Left cardiac atrium (tissue), 4 donors: ENCODE data around the gene TAS2R41. TPM values are rescaled to one million over a fixed set of nuclear protein-coding genes. Genes with fewer than 3 reads are reported as not detected.

Experiments
- ATAC-seq, 2 donors: fragments of 200-7000 bp; cut with Tn5 transposase; one replicate each; pipeline ENCODE4 v1.9.1; 2020; ENCODE audit warnings: mild to moderate bottlenecking in 2 of 2, moderate library complexity in 2 of 2
- DNase-seq: peaks from one replicate; pipeline ENCODE4 v3.0.0-alpha.2; 2020
- intact Hi-C, 2 donors: fragments of 100-400 bp; cut with DNase I; formaldehyde crosslinking; loops; one replicate each; pipeline versions ENCODE4 v1.14.1 to v1.15.1; 2022 to 2023
- long read RNA-seq: library from polyadenylated mRNA; unstranded; transcript quantifications from one replicate; pipeline ENCODE4 v2.0.0, GENCODE V29; 2021
- total RNA-seq, 2 donors: library from RNA; stranded (reverse); fragmentation: NEBNext Ultra II Directional; extraction: Animal tissue kit (Norgen Biotek cat#: 25700); gene quantifications; one replicate each; pipeline ENCODE4 v1.2.1, GENCODE V29; 2021
- donor health status: DM: no; HTN: yes; CAD: no.
- donor health status: DM: no; HTN: yes; CAD: no; lungs with severe emphysema.
- donor health status: DM: yes; HTN: yes; CAD: no.
- donor health status: Dilated cardiomyopathy.

Gene TAS2R41
- under 1 TPM in 1 of 2 donors, not detected in 1; 0.26 TPM for total RNA-seq
- long read RNA-seq = 0 reads

GRCh38 chr7:143477501-143478150 lies at the start of gene TAS2R41:
TAS2R41 (plus strand) TSS chr7:143477873; CDS start chr7:143477873, 0 bp downstream.
- intact Hi-C loops = no loop called here
- ATAC-seq (no peak), DNase-seq (no peak)

GRCh38 chr7:143429770-143430698 lies 47.6 kb upstream of the TAS2R41 start:
- intact Hi-C loops = no loop called here
- ATAC-seq = no peak
- no peak for DNase-seq

- intact Hi-C loops = no loop called here
- DNase-seq (no peak), ATAC-seq (no peak)
These were observed 46.6 kb upstream of the TAS2R41 start for GRCh38 chr7:143431109-143431508.

GRCh38 chr7:143433759-143434158 lies 43.9 kb upstream of the TAS2R41 start:
- no peak for ATAC-seq
- DNase-seq = no peak
- intact Hi-C loops = no loop called here

GRCh38 chr7:143434660-143435059 lies 43.0 kb upstream of the TAS2R41 start:
- ATAC-seq (peak; percentile 47 to 62), DNase-seq (peak; percentile 59)
- intact Hi-C loops = no loop called here

GRCh38 chr7:143435266-143435665 lies 42.4 kb upstream of the TAS2R41 start:
- DNase-seq (no peak), ATAC-seq (no peak)
- intact Hi-C loops = no loop called here

GRCh38 chr7:143436325-143436946 lies 41.2 kb upstream of the TAS2R41 start:
- ATAC-seq (no peak), DNase-seq (no peak)
- intact Hi-C loops = no loop called here

GRCh38 chr7:143437578-143437977 lies 40.1 kb upstream of the TAS2R41 start:
- DNase-seq (no peak), ATAC-seq (no peak)
- intact Hi-C loops = no loop called here

GRCh38 chr7:143439866-143440265 lies 37.8 kb upstream of the TAS2R41 start:
- intact Hi-C loops = no loop called here
- DNase-seq (no peak), ATAC-seq (no peak)

- intact Hi-C loops = no loop called here
- ATAC-seq (no peak), DNase-seq (no peak)
These were observed 34.5 kb upstream of the TAS2R41 start, which contains the start of gene TAS2R60 for GRCh38 chr7:143443153-143443552. TAS2R60 (plus strand) TSS chr7:143443453; CDS start chr7:143443453, 0 bp downstream.

- ATAC-seq (no peak), DNase-seq (no peak)
- intact Hi-C loops = no loop called here
These were observed 33.5 kb upstream of the TAS2R41 start for GRCh38 chr7:143444063-143444782.

GRCh38 chr7:143444785-143445184 lies 32.9 kb upstream of the TAS2R41 start:
- ATAC-seq (no peak), DNase-seq (no peak)
- intact Hi-C loops = no loop called here

- no peak for ATAC-seq
- intact Hi-C loops = no loop called here
- no peak for DNase-seq
These were observed 30.2 kb upstream of the TAS2R41 start for GRCh38 chr7:143447466-143447865.

- DNase-seq (no peak), ATAC-seq (no peak)
- intact Hi-C loops = no loop called here
These were observed 29.2 kb upstream of the TAS2R41 start for GRCh38 chr7:143448429-143448828.

GRCh38 chr7:143449793-143450192 lies 27.9 kb upstream of the TAS2R41 start:
- intact Hi-C loops = no loop called here
- ATAC-seq = no peak
- DNase-seq = no peak

- intact Hi-C loops = no loop called here
- ATAC-seq (no peak), DNase-seq (no peak)
These were observed 26.6 kb upstream of the TAS2R41 start for GRCh38 chr7:143451122-143451521.

GRCh38 chr7:143451746-143452145 lies 25.9 kb upstream of the TAS2R41 start:
- DNase-seq (no peak), ATAC-seq (no peak)
- intact Hi-C loops = no loop called here

GRCh38 chr7:143452495-143452894 lies 25.2 kb upstream of the TAS2R41 start:
- intact Hi-C loops = no loop called here
- DNase-seq (no peak), ATAC-seq (no peak)

GRCh38 chr7:143454091-143454680 lies 23.5 kb upstream of the TAS2R41 start:
- ATAC-seq (no peak), DNase-seq (no peak)
- intact Hi-C loops = no loop called here
